Dermis microvascular lymphatic vessel endothelial cell (primary cell): ENCODE measurements around the gene IQGAP2. TPM values are rescaled to one million over a fixed set of nuclear protein-coding genes. Genes with fewer than 3 reads are reported as not detected.
"Not testable (repeated sequence)": the region's sequence is repeated elsewhere in the genome, so short reads cannot be mapped to it uniquely, and the experiment has no call there.

Source experiments
- DNase-seq, 2 donors: peaks; one replicate each; pipeline versions ENCODE4 v3.0.0 to v3.0.0-alpha.2; 2010; ENCODE audit warnings: low read depth in 2 of 2
- total RNA-seq: library from RNA; depleted of rRNA; stranded (reverse); fragments of >200 nt; gene quantifications from 2 replicates; pipeline ENCODE4 v1.2.1, GENCODE V29; 2014

IQGAP2 gene
- total RNA-seq, 1 donor from 2014 or later, result 1.8 TPM

DNA sequence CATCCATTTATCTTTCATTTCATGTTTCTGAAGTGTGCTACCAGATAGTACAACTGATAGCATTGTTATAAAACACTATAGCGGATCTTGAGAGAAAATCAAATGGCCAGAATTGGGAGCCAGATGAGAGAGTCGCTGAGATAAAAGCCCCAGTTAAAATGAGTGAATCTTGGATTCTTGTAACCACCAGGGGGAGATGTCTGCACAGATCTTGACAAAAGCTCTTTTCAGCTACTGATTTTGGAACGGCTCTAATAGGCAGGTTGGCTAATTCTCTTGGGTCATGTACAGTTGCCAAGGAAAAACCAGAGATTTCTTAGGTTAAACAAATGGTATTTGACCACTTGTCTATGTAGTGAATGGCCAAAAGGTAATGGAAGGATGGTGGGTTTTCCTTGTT lies 198.4 kb downstream of the IQGAP2 start:
- DNase-seq, result peak; percentile 56 to 79

DNA sequence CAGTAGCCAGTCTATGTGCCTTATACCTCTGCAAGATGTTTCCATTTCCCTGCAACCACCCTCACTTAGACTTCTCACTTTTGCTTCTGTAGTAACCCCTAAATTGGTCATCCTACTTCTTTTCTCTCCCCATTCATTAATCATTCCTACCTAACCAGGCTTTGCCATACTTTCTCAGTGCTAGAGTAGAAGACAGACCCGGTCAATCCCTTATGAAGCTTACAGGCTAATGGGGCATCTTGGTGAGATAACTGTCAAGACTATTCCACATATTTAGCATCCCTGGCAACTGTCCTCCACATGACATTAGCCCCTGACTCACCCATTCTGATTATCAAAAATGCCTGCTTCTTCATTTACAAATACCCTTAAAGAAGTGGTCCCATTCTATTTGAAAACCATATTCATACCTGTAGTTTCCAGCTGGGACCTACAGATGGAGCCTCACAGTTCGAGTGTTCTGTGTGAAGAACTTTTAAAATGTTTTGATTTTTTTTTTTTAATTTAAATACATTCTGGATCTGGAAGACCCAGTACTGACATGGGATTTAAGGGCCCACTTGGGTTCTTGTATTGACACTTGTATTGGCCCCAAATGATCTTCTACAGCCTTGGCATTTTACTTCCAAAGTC lies 199.1 kb downstream of the IQGAP2 start:
- peak in 1 of 2 donors; percentile 60 for DNase-seq

DNA sequence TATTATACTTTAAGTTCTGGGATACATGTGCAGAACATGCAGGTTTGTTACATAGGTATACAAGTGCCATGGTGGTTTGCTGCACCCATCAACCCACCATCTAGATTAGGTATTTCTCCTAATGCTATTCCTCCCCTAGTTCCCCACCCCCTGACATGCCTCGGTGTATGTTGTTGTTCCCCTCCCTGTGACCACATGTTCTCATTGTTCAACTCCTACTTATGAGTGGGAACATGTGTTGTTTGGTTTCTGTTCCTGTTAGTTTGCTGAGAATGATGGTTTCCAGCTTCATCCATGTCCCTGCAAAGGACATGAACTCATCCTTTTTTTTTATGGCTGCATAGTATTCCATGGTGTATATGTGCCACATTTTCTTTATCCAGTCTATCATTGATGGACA lies 200.9 kb downstream of the IQGAP2 start:
- DNase-seq, result not testable (repeated sequence)

DNA sequence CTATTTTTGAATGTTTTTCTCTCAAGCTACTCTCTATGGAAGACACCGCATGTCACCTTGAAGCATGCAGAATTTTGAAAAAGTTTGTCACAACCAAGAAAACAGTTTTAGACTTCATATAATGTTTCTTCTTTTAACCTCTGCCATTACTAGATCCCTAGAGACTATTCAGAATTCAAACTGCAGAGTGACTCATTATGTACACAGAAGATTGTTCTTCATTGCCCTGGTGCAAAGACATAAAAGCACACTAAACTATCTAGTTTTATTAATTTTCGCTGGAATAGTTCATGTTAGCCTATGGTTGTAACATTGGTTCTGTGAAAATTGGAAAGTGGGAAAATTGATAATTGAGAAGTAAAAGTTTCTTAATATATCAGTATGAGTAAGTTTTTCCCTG lies 201.8 kb downstream of the IQGAP2 start:
- peak in 1 of 2 donors; percentile 49 for DNase-seq

DNA sequence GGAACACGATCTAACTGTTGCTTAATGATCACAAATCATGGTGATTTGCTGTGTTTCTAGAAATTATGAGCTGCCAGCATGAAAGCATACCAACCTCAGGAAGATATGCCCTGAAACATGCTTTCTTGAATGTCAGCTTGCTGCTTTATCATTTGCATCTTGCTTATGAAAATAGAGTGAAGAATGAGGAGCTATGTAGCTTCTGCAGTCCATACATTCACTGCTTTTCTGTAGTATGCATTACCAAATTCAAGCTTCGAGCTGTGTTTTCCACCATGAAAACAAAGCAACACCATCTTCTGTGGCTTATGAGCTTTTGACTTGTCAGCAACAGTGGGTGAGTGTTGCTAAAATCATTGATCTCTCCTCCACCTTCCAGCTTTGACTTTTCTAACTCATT lies 203.6 kb downstream of the IQGAP2 start:
- no peak for DNase-seq

DNA sequence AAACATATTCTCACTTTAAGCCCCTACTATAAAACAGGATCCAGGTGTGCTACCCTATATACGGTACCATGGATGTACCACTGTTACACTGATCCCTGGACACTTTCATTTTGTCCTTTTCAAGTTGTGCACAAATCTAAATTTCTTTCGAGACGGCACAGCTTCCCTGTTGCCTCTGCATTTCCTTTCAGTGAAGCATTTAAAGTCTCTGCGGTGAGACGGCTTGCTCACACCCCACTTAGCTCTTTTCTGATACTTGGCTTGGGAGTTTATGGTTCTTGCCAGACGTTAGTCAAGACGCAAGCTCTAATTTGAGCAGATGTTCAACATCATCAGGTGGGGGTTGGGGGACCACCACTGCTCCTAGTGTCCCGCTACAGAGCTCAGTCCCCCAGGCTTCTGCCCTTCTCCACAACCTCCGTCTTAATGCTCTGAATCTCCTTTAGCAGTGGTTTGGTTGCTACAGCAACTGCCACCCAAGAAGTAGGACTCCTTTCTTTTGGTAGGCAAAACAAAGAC lies 204.3 kb downstream of the IQGAP2 start:
- no peak for DNase-seq

DNA sequence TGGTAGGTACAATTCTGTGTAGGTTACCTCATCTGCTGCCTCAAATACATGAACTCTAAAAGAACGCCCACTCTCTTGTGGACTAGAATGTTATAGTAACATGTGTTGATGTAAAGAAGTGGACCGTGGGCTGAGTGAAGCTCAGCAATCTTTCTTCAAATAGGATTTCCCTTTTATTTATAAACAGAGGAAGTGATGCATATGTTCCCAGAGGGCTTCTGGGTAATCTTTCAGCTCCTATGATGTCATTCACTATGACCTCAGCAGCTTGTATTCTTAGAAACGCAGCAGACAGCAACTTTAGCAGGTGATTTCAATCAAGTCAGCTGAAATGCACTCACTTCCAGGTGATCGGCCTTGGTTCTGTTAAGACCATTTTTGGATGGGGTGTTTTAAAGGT lies 205.7 kb downstream of the IQGAP2 start:
- DNase-seq, result peak; percentile 32 to 71

DNA sequence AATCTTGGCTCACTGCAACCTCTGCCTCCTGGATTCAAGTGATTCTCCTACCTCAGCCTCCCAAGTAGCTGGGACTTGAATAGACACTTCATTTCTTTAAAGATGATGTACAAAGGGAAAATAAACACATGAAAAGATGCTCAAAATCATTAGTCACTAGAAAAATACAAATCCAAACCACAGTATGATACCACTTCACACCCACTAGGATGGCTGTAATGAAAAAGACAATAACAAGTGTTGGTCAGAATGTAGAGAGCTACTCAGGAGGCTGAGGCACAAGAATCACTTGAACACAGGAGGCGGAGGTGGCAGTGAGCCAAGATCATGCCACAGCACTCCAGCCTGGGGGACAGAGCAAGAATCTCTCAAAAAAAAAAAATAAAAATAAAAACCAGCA lies 207.1 kb downstream of the IQGAP2 start:
- DNase-seq, result no peak

DNA sequence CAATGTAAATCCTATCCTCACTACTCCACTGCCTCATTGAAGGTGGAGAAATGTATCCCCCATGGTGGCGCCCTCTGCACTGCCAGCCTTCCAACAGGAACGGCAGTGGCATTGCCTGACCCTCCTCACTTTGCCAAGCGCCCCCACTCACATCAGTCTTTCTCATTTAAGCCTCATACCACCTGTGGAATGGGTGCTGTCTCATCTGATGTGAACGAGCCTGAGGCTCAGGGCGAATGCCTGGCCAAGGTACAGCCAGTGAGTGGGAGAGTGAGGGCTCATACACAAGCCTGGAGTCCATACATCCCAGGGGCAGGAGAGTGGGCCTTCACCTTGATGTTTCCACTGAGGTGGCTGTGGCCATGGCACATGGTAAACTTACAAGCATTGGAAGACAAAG lies 209.9 kb downstream of the IQGAP2 start:
- DNase-seq, result no peak

DNA sequence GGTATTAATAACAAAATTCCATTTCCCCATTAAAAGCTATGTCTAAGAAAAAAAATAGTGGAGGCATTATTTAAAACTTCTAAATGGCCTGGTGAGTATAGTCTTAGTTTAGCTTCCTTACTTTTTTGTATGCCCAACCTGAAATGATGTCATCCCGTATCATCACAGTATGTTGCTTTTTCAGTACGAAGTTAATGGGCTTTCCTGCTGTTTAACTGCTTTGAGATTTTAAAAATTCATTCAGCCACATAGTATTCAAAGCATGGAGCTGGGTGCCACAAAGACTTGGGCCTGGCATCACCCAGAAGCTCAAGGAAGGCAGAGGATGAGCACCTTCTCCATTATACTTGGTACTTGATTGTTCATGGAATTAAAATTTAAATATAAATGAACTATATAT lies 212.7 kb downstream of the IQGAP2 start:
- DNase-seq, result no peak

DNA sequence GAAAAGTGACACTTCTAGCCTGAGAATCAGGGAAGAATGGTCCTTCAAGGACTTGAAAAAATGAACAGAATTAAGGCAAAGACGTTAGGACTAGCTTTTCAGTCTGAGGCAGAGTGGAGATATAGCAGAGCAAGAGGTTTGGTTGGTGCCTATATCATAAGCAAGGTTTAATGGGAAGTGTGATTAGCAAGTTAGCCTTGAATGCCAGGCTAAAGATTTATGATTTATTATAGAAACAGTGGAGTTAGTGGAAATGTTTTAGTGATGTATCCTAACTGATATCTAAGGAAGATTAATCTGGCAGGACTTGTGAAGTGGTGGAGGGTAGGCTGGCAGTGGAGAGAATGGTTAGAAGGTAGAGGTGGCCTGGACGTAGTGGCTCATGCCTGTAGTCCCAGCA lies 213.1 kb downstream of the IQGAP2 start:
- no peak for DNase-seq

DNA sequence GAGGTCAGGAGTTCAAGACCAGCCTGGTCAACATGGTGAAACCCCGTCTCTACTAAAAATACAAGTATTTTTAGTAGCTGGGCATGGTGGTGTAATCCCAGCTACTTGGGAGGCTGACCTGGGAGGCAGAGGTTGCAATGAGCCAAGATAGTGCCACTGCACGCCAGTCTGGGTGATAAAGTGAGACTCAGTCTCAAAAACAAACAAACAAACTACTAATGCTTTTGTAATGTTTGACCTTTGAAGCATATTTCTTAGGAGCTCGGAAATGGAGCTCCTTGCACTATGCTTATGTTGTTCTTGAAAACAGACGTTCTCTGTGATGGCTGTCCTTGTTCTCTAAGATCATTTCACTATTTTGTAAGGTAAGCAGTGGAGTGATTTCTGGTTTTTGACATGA lies 214.1 kb downstream of the IQGAP2 start:
- no peak for DNase-seq

DNA sequence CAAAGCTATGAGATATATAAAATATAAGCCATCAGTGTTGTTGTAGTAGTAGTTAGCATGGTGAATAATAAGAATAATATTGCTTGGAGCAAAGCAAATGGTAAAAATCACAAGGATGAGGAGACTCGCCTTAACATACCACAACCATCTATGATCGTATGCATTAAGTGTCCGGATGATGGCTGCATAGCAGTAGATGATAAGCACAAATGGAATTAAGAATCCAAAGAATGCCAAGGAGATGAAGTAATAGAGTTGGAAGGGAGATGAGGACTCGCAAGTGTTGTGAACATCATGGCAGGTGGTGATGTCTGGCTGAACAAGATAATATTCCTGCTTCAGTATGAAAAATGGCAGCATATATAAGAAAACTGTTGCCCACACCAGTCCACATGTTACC lies 214.6 kb downstream of the IQGAP2 start:
- no peak for DNase-seq

DNA sequence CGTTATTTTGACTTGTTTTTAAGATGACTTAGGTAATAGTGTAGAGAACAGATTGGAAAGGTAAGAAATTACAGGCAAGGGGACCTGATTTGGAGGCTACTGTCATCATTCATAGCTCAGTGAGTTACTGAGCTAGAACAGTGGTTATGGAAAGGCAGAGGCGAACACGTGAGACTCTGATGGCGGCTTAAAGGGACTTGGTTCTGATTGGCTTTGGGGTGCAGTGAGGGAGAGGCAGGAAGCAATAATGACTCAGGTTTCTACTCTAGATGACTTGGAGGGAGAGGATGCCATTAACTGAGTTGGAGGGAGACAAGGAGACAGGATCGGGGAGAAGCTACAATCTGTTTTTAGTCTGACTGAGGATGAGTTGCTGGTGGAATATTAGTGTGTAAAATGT lies 217.1 kb downstream of the IQGAP2 start:
- DNase-seq, result no peak

DNA sequence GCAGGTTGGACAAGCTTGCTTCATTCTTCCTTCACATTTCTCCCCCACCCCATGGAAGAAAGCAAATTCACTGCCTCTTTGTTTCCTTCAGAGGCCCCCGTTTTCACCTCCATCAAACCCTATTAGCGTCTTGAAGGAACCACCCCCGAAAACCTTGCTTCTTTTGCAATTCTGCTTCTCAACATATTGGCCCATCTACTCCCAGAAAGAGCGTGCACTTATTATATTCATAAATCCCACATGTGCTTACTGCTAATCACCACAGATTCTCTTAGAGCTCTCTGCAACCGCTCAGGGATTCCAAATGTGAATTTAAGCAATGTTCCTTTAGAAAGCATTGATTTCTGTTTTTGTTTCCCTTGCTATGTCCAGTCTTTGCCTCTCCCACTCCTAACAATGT lies 219.0 kb downstream of the IQGAP2 start:
- no peak for DNase-seq

DNA sequence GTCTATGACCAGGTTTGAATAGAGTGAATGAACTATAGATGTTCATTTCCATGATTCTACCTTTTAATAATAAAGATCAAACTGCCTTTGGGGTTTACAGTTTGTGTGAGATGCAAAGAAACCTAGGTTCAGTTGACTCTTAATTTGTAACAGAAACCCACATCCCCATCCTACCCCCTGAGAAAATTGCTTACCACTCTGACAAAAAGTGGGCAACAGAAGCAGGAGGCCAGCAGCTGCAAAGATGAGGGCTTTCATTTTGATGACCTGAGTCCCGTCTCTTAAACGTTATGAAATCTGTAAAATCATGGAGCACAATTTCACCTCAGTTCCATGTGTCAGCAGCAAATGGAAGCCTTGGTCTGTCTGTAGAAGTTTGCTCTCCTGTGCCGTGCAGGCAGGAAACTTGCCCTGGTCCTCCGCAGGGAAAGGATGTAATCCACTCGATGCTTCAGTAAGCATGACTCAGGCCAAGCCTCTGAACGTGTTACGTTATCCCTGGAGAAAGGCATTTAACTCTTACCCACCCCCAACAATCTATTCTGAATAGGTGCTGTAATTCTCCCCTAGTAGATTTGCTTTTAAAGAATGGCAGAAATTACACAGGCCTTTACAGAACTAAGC lies 220.0 kb downstream of the IQGAP2 start, which contains the start of gene F2RL2:
F2RL2 (minus strand) TSS at position 431 of the 624 bp plus-strand sequence; CDS start at position 258, 173 bp downstream.
- peak in 1 of 2 donors; percentile 68 for DNase-seq

DNA sequence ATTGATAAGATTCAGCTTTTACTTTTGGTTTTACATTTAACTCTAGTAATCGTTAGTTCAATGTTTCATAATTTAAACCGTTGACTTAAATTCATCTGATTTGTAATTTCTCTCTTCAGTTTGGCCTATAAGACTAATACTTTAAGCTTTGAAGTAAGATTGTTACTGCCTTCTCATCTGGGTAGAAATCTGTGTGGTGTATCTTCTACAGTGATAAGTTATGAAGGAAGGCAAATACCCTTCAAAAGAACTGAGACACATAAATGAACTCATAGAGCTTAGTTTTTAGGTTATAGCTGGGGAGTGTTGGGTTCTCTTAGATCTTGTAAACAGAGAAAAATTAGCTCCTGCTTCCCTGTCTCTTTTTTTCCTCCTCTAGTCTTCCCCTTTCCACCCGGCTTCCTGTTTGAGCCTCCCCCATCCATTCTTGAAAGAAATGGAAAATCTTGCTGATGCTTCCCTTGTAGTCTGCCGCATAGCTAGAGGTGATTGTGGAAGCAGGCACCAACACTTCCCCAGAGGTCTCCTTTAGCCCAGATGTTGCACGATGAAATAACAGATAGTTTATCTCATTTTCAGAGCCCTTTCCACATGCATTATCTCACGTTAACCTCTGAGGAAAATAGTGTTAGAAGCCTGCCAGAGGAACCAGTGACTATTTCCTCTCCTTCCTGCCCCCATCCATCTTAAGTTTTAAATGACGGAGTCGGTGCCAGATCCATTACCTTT lies 222.2 kb downstream of the IQGAP2 start:
- peak in 1 of 2 donors; percentile 66 for DNase-seq

DNA sequence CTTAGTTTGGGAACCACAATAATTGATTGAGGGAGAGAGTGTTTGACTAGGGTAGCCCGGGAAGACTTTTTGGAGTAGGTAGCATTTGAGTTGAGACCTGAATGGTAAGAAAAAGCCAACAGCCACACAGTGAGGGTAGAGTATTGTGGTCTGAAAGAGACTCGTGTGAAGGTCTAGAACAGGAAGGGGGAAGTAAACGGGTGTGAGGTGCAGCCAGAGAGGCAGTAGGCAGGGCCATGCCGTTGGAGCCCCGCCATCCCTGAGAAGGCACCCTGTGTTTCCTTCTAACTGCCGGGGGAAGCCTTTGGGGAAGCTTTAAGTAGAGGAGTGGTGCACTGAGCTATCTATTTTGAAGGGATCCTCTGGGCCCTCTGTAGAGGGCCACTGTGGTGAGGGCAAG lies 223.7 kb downstream of the IQGAP2 start:
- DNase-seq, result no peak

DNA sequence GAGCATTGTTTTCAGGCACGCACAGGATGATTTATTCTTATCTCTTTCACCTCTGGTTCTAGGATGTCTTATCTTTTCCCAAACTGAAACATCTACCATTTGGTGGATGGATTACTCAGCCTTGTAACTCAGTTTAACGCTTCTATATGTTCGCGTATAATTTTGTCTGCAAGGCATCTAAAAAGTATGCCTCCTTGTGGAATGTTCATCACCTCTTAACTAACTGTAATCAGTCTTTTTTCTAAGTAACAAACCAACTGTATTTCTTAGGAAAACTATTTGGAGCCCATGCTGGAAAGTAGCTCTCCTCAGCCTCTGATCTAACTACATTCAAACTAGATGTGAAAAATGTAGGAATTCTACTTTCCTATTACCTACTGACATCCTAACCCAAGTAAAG lies 231.6 kb downstream of the IQGAP2 start:
- no peak for DNase-seq

DNA sequence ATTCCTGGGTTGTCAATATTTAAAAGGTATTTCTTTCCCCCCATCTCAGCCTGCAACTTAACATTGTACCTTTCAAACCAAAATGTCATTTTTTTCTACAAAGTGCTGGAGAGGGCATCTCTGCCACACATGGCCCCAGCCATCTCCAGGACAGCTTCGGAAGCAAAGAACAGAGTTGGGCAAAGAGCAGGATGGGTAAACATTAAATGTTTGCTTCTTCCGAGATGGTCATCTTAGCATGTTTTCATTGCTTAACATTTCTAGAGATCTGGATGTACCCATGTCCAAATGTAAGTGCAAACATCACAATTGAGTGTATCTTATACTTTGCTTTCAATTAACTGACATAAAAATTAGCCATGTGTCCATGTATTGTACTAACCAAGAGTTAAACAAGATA lies 234.4 kb downstream of the IQGAP2 start:
- DNase-seq, result no peak

DNA sequence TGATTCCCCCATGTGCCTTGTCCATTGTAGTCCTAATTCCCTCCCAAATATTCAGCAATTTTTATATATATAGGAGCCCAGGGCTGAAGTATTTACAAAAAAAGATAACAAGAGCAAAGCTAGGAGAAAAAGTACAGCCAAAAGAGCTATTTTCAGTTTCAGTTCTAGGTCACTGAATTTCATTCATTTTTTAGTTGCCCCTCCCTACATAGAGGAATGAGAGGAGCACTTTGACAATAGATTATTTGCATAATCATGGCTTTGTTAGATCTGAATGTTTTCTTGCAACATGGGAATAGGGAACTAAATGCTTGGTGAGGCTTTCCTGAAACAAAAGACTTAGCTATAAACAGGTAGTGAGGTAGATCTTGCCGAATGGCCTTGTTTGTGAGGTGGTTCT lies 235.4 kb downstream of the IQGAP2 start:
- no peak for DNase-seq

DNA sequence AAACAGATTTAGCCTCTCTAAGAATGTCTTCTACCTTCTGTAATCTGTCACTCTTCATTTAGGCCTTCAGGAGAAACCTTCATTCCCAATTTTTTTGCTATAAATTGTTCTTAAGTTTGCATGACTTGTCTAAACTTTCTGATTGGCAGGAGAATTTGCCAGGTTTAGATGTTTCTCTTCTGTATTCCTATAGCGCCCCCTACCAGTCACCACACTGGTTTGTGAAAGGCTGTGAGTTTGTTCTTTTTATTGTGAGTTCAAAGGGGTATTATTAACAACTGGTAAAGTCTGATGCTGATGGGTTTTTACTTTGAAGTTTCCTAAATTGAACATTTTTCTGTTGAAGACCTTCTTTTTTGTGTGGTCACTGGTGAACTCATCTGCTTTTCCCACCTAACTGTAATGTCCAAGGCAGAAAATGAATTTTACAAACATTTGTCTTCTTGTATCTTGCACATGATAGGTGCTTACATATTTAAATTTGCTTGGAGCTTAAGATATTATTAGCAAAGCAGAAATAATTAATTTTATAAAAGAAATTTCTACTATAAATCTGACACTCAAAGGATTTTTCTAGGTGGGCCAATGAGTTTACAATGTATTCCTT lies 238.5 kb downstream of the IQGAP2 start:
- DNase-seq, result peak; percentile 57 to 89
